ENCODE measurements around the gene SERPINF2.
A peak's percentile ranks its signal among the peaks of the same experiment; 100 is the strongest.

The SERPINF2 gene

DNA sequence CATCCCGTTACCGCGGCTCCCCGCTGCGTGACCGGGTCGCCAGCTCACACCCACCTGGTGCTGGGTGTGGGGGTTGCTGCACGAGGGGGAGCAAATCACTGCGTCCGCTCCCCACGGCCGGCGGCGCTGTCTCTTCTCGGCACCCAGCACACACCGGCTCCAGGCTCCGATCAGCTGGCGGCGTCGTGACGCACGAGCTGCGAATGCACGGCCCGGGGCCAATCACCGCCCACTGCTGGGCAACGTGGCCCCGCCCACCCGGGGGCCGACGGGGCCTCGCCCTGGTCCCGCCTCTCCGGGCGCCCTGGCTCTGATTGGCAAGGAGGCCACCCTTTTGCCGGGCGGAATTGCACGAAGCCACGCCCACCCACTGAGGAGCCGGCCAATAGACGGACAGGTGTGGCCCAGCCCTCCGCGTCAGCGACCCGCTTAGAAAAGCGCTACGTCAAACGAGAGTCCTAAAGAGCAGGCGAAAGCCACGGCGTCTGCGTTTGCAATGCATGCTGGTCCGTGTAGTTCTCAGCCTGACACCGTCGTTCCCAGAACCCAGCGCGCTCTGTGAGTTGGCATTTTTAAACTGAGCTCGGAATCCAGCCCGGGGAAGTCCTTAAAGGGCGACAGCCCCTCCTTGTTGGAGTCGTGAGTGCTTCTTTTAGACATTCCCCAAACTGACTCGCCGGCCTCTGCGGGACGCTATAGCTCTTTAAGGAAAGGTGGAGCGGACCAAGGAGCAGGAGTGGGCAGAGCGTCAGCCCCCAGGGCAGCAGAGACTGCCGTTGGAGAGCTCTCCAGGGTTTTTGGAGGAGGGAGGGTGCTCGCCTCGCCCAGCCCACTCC is 26.4 kb upstream of the SERPINF2 start:
- DNase-seq: peak; percentile 100

DNA sequence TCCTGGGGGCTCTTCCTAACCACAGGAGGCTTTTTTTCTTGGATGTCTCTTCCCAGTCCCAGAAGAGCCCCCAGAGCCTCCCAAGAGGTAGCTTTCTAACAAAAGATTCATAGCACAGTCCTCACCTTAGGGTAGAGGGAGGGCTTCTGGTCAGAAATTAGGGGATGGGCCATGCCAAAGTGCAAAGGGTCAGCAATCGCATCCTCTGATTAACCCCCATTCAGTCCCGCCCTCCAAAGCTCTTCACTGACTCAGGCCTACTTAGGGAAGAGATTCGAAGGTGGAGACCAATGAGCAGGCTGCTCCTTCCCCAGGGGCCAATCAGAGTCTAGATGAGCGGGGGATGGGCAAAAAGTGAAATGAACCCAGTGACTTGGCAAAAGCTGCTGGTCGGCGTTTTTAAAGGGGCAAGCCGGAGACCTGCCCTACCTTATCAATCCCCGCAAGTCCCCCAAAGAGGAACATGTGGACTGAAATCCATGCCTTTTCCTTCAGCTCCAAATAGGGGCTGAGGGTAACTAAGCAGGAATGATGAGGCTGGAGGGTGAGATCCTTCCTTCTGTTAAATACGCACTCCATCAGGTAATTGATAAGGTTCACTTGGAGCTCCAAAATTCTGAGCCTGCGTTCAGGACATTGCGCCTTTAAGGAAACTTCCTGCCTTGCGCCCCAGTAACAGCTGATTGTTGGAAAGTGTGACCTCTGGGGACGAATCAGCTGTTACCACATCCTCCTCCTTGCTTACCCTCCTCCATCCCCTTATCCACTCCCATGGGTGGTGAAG is 25.6 kb upstream of the SERPINF2 start:
- DNase-seq: peak; percentile 99

- no peak for DNase-seq
Observed at GRCh38 chr17:1718362-1719165, 24.1 kb upstream of the SERPINF2 start.

DNA sequence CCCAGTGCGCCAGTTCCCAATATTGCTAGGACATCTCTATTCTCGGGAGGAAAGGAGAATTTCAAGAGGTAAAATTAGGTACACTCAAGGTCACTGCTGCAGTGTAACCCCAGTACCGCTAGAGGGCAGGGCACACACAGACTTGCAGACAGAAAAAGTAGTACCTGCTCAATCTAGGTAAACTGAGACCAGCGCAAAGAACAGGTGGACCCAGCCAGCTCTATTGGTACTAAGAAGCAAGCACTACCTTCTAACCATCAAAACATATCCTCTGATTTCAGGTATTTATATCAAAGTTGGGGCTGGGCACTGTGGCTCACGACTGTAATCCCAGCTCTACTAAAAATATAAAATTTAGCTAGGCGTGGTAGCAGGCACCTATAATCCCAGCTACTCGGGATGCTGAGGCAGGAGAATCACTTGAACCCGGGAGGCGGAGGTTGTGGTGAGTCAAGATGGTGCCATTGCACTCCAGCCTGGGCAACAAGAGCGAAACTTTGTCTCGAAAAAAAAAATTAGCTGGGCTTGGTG is 21.8 kb upstream of the SERPINF2 start:
- peak; percentile 32 for DNase-seq

GRCh38 chr17:1722022-1722421 is 20.6 kb upstream of the SERPINF2 start:
- peak; percentile 80 for DNase-seq

- DNase-seq: peak; percentile 87
Observed at GRCh38 chr17:1724351-1724868, 18.3 kb upstream of the SERPINF2 start, which contains the start of gene WDR81. Gene WDR81, plus strand, starts transcription at chr17:1724704. Its CDS starts 256 bp downstream, at chr17:1724960.

GRCh38 chr17:1724869-1725641 is 17.6 kb upstream of the SERPINF2 start:
- no peak for DNase-seq

DNA sequence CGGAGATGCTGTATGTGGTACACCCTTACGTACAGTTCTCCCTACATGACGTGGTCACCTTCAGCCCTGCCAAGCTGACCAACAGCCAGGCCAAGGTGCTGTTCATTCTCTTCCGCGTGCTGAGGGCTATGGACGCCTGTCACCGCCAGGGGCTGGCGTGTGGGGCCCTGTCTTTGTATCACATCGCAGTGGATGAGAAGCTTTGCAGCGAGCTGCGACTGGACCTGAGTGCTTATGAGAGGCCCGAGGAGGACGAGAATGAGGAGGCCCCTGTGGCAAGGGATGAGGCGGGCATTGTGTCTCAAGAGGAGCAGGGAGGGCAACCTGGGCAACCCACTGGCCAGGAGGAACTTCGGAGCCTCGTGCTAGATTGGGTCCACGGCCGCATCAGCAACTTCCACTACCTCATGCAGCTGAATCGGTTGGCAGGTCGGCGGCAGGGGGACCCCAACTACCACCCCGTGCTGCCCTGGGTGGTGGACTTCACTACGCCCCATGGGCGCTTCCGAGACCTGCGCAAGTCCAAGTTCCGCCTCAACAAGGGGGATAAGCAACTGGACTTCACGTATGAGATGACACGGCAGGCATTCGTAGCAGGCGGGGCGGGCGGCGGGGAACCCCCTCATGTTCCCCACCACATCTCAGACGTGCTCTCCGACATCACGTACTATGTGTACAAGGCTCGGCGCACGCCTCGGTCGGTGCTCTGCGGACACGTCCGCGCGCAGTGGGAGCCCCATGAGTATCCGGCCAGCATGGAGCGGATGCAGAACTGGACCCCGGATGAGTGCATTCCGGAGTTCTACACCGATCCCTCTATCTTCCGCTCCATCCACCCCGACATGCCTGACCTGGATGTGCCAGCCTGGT is 16.8 kb upstream of the SERPINF2 start:
- no peak for DNase-seq

GRCh38 chr17:1726626-1727257 is 15.9 kb upstream of the SERPINF2 start:
- no peak for DNase-seq

DNA sequence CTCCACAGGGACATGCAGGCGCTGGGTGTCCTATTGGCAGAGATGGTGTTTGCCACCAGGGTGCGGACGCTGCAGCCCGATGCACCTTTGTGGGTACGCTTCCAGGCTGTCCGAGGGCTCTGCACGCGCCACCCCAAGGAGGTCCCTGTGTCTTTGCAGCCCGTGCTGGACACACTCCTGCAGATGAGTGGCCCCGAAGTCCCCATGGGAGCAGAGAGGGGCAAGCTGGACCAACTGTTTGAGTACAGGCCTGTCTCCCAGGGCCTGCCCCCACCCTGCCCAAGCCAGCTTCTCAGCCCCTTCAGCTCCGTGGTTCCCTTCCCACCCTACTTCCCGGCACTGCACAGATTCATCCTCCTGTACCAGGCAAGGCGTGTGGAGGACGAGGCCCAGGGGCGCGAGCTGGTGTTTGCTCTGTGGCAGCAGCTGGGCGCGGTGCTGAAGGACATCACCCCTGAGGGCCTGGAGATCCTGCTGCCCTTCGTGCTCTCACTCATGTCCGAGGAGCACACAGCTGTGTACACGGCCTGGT is 15.3 kb upstream of the SERPINF2 start:
- DNase-seq: no peak

- no peak for DNase-seq
Observed at GRCh38 chr17:1727876-1728630, 14.6 kb upstream of the SERPINF2 start.

DNA sequence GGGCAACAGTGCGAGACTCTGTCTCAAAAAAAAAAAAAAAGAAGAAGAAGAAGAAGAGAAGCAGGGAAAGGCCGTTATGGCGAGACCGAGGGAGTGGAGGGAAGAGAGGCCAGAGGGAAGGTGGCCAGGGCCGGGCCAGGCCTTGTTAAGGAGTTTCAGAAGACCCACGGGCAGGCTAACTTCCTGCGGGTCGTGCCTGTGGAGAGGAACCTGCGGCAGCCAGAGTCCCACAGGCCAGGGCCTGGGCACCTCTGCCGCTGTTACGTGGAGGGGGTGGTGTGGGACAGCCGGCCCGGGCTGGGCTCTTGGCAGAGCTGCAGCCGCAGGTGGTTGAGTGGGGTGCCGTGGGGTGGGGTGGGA is 12.7 kb upstream of the SERPINF2 start:
- no peak for DNase-seq

GRCh38 chr17:1730326-1731193 is 12.1 kb upstream of the SERPINF2 start:
- DNase-seq: peak; percentile 68

DNA sequence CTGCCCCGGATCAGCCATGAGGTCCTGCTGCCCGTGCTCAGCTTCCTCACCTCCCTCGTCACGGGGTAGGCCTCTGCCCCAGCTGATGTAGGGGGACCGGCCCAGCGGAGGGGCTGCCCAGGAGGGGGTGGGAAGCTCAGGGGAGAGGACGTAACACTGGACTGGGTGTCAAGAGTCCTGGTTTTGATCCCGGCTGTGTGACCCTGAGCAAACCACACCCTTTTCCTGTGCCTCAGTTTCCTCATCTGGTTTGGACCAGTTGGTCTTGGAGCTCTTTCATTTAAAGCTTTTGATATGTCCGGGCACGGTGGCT is 11.5 kb upstream of the SERPINF2 start:
- no peak for DNase-seq

- no peak for DNase-seq
Observed at GRCh38 chr17:1732241-1732832, 10.3 kb upstream of the SERPINF2 start.

GRCh38 chr17:1732833-1733321 is 9.8 kb upstream of the SERPINF2 start:
- no peak for DNase-seq

- DNase-seq: no peak
Observed at GRCh38 chr17:1733759-1734158, 8.9 kb upstream of the SERPINF2 start.

DNA sequence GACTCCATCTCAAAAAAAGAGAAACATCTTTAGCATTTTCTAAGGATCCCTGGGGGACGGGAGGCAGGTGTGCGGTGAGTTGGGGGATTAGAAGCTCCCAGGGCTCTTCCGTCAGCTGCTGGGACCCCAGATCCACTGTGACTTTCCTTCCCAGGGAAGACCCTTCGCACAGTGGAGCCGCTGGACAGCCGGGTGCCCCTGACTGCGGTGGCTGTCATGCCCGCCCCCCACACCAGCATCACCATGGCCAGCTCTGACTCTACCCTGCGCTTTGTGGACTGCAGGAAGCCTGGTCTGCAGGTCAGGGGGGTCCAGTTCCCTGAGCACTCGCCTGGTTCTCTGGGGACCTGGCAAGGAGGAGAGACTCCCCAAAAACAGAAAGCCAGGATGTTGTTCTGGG is 7.3 kb upstream of the SERPINF2 start:
- DNase-seq: no peak
